ENCODE results near the gene FOXRED1.

The FOXRED1 gene

GRCh38 chr11:126312961-126313360 is 44.0 kb downstream of the FOXRED1 start:
- peak; percentile 30 for DNase-seq

GRCh38 chr11:126313826-126314225 is 44.9 kb downstream of the FOXRED1 start:
- no peak for DNase-seq

- no peak for DNase-seq
These were observed 48.4 kb downstream of the FOXRED1 start for GRCh38 chr11:126317432-126317755.

GRCh38 chr11:126317756-126318573 is 49.0 kb downstream of the FOXRED1 start:
- DNase-seq = no peak

DNA sequence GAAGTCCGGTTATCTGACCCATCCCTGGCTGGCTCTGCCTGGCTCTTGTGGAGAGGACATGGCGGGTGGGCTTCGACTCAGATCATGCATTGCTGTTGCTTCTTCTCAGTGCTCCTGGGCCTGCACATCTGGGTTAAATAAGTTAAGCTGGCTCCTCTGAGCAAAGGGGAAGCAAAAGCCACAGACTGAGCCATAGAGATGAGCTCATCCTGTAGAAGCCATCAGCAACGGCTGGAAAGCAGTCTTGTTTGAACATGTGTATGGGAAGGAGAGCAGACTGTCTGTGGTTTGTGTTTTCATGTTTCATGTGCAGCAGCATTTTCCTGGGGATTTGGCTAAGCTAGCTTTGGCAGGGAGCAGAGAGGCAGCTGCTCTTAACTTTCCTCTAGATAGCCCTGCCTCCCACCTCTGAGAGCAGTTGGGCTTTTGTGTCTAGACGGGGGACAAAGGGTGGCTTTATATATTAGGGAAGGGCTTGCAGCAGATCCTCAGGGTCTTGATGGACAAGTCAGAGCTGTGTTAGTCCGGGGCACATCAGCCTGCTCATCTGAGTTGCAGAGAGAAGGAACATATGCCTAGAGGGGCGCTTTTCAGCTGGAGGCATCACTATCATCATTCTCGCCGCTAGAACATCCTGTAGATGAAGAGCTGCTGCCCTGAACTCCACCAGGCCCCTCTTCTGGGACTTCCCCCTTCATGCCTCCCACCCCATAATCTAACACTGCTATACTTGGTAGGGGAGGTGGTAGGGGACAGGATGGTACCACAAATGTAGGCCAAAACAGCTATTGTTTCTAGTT is 49.8 kb downstream of the FOXRED1 start:
- DNase-seq = no peak

DNA sequence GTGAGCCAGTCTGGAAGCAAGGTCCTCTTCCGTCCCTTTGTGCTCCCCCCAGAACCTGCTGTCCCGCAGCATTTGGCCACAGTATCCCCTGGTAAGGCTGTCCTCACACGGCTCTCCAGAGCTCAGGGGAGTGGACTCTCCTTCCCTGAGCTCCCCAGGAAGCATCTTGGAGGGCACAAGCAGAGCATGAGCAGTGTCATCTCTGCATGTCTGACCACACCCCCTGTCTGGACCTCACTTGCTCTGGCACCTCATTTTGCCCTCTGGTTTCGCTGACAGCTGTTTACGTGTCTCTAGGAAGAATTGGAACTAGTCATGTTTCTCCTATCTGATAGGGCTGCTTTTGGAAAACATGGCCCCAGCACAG is 50.4 kb downstream of the FOXRED1 start:
- DNase-seq = no peak

- no peak for DNase-seq
These were observed 54.0 kb downstream of the FOXRED1 start for GRCh38 chr11:126322996-126323395.

GRCh38 chr11:126327281-126328000 is 58.5 kb downstream of the FOXRED1 start:
- no peak for DNase-seq
